ENCODE results near the gene ALX4.

- TF ChIP-seq CTCF (IDR thresholded peaks at IDR 0.05) (no peak), TFCP2L1 (CRISPR knock-in tag; IDR thresholded peaks at IDR 0.05) (no peak), MAFK (IDR thresholded peaks at IDR 0.05; ENCODE audit: partially characterized antibody) (no peak), POLR2A (IDR thresholded peaks at IDR 0.05; ENCODE audit: low read length) (no peak), REST (IDR thresholded peaks at IDR 0.05) (no peak), SMC3 (IDR thresholded peaks at IDR 0.05) (no peak), RAD21 (conservative IDR thresholded peaks at IDR 0.05 in 1 of 2, IDR thresholded peaks at IDR 0.05 in 1 of 2) (no peak)
Measured at GRCh38 chr11:44312876-44313275, 2.9 kb upstream of the ALX4 start.

All from A549 (cell line).